ENCODE data around the gene CASK. TPM values are rescaled to one million over a fixed set of nuclear protein-coding genes. Genes with fewer than 3 reads are reported as not detected.

Gene CASK
- total RNA-seq, 1 experiment from 2014 or later = 54.6 TPM

GRCh38 chrX:41481264-41482109 is 441.9 kb downstream of the CASK start:
- DNase-seq (ENCODE audit: low spot score) (peak; percentile 31), ATAC-seq (peak; percentile 77)
- H3K4me1 Mint-ChIP-seq = peaks cover 29% of the 10 kb centered on the region
- TF ChIP-seq GABPB1 (CRISPR knock-in tag; IDR thresholded peaks at IDR 0.05) (no peak), CTCF (IDR thresholded peaks at IDR 0.05) (0 out of 2 replicates have a peak, but pooled peaks have one; percentile 40)
- ChIA-PET POLR2A (no interaction called here), CTCF (interaction anchor here (1.0 to 1.6 kb wide), 3 partner anchors 10 to 278 kb away, joined by 3 to 8 read pairs (median 4); no protein-coding TSS in a partner anchor)
- H3K27me3 Mint-ChIP-seq (ENCODE audit: low read depth) = no peaks in the 10 kb centered on the region
- no peak overlapping the region for H3K27ac Mint-ChIP-seq
- no peaks in the 10 kb centered on the region for H3K9me3 Mint-ChIP-seq
- H3K4me3 Mint-ChIP-seq = no peak overlapping the region
- H3K36me3 Mint-ChIP-seq = no peaks in the 10 kb centered on the region

GRCh38 chrX:41480508-41481260 is 442.7 kb downstream of the CASK start:
- no peak overlapping the region for H3K4me3 Mint-ChIP-seq
- TF ChIP-seq TCF7 (CRISPR knock-in tag; IDR thresholded peaks at IDR 0.05; ENCODE audit: low read depth) = no peak
- H3K36me3 Mint-ChIP-seq = no peaks in the 10 kb centered on the region
- H3K27me3 Mint-ChIP-seq (ENCODE audit: low read depth) = no peaks in the 10 kb centered on the region
- CTCF ChIA-PET = interaction anchor here (1.0 to 1.6 kb wide), 3 partner anchors 11 to 279 kb away, joined by 3 to 8 read pairs (median 4); no protein-coding TSS in a partner anchor
- DNase-seq (ENCODE audit: low spot score) (no peak), ATAC-seq (no peak)
- H3K9me3 Mint-ChIP-seq = no peaks in the 10 kb centered on the region
- POLR2A ChIA-PET = no interaction called here
- peaks cover 33% of the 10 kb centered on the region for H3K4me1 Mint-ChIP-seq
- H3K27ac Mint-ChIP-seq = no peak overlapping the region

- DNase-seq (ENCODE audit: low spot score) (no peak), ATAC-seq (no peak)
- peaks cover 34% of the 10 kb centered on the region for H3K4me1 Mint-ChIP-seq
- no peaks in the 10 kb centered on the region for H3K9me3 Mint-ChIP-seq
- H3K4me3 Mint-ChIP-seq = no peak overlapping the region
- peak overlapping the region; percentile 80 for H3K27ac Mint-ChIP-seq
- ChIA-PET CTCF (no interaction called here), POLR2A (no interaction called here)
- H3K36me3 Mint-ChIP-seq = no peaks in the 10 kb centered on the region
- H3K27me3 Mint-ChIP-seq (ENCODE audit: low read depth) = no peaks in the 10 kb centered on the region
- TF ChIP-seq TP53 (CRISPR knock-in tag; IDR thresholded peaks at IDR 0.05) (no peak), NFYB (CRISPR knock-in tag; conservative IDR thresholded peaks at IDR 0.05; ENCODE audit: low read depth) (no peak), E2F4 (CRISPR knock-in tag; IDR thresholded peaks at IDR 0.05; ENCODE audit: borderline replicate concordance, low read depth) (no peak), ZNF416 (CRISPR knock-in tag; IDR thresholded peaks at IDR 0.05) (no peak), JAZF1 (CRISPR knock-in tag; IDR thresholded peaks at IDR 0.05) (no peak), MXD4 (CRISPR knock-in tag; IDR thresholded peaks at IDR 0.05; ENCODE audit: borderline replicate concordance) (no peak), SP1 (CRISPR knock-in tag; conservative IDR thresholded peaks at IDR 0.05) (no peak), SMAD4 (CRISPR knock-in tag; IDR thresholded peaks at IDR 0.05) (no peak), NFATC4 (CRISPR knock-in tag; IDR thresholded peaks at IDR 0.05) (no peak), ZSCAN18 (CRISPR knock-in tag; IDR thresholded peaks at IDR 0.05) (no peak), ELF4 (CRISPR knock-in tag; IDR thresholded peaks at IDR 0.05; ENCODE audit: low read depth) (no peak), TCF7 (CRISPR knock-in tag; IDR thresholded peaks at IDR 0.05; ENCODE audit: low read depth) (no peak), GTF2I (CRISPR knock-in tag; conservative IDR thresholded peaks at IDR 0.05) (no peak), E2F5 (CRISPR knock-in tag; IDR thresholded peaks at IDR 0.05) (no peak), ATF6 (CRISPR knock-in tag; IDR thresholded peaks at IDR 0.05) (no peak), PRRX2 (CRISPR knock-in tag; IDR thresholded peaks at IDR 0.05) (no peak), E2F1 (CRISPR knock-in tag; IDR thresholded peaks at IDR 0.05) (no peak)
Observed at GRCh38 chrX:41478381-41478911, 444.9 kb downstream of the CASK start.

All from WTC11 (cell line).